CD4-positive, alpha-beta memory T cell (primary cell): Measurements from ENCODE around the gene LIPE. TPM values are rescaled to one million over a fixed set of nuclear protein-coding genes. Genes with fewer than 3 reads are reported as not detected.

Source experiments
- CTCF ChIA-PET: fragments of 350-600 bp; sonication (Branson Sonifier 250); formaldehyde crosslinking; loops from one replicate; lab custom pipeline; 2021; ENCODE audit warnings: inconsistent platforms; ENCODE audit not compliant: partially characterized antibody; lab: Charles Lee
- POLR2A ChIA-PET: fragments of 350-600 bp; sonication (Branson Sonifier 250); formaldehyde crosslinking; loops from one replicate; lab custom pipeline; 2021; ENCODE audit not compliant: partially characterized antibody; lab: Charles Lee
- DNase-seq, 5 donors: peaks; one replicate each; pipeline versions ENCODE4 v3.0.0 to v3.0.0-alpha.2; 2020 to 2022; ENCODE audit warnings: mixed read lengths in 1 of 5
- H3K27ac ChIP-seq: one replicate; pipeline ENCODE4 v1.7.0; 2013; ENCODE audit warnings: low read depth, low read length
- H3K27me3 ChIP-seq: 2 replicates; pipeline ENCODE4 v1.7.0; 2013; ENCODE audit warnings: mild to moderate bottlenecking, low read length, moderate library complexity; ENCODE audit not compliant: insufficient read depth
- H3K36me3 ChIP-seq: 2 replicates; pipeline ENCODE4 v1.7.0; 2013; ENCODE audit warnings: mild to moderate bottlenecking, low read length, moderate library complexity; ENCODE audit not compliant: insufficient read depth
- H3K4me1 ChIP-seq: 2 replicates; pipeline ENCODE4 v1.7.0; 2013; ENCODE audit warnings: mild to moderate bottlenecking, low read length, moderate library complexity; ENCODE audit not compliant: insufficient read depth
- H3K4me3 ChIP-seq, 2 donors: one replicate each; pipeline ENCODE4 v1.7.0; 2013; ENCODE audit warnings: low read length in 2 of 2, mild to moderate bottlenecking in 1 of 2
- H3K9me3 ChIP-seq, 2 donors: one replicate each; pipeline ENCODE4 v1.7.0; 2013; ENCODE audit warnings: low read length in 2 of 2, control low read depth in 1 of 2; ENCODE audit not compliant: control insufficient read depth in 1 of 2
- H3K27ac Mint-ChIP-seq, 7 donors: one replicate each; pipeline ENCODE4 v1.8.0; 2020 to 2021; ENCODE audit warnings: mixed read lengths in 7 of 7, mild to moderate bottlenecking in 6 of 7, inconsistent platforms in 3 of 7, moderate library complexity in 3 of 7
- H3K27me3 Mint-ChIP-seq, 2 donors: one replicate each; pipeline ENCODE4 v1.8.0; 2020 to 2021; ENCODE audit warnings: mixed read lengths in 2 of 2
- H3K36me3 Mint-ChIP-seq, 2 donors: one replicate each; pipeline ENCODE4 v1.8.0; 2020 to 2021; ENCODE audit warnings: mixed read lengths in 2 of 2, inconsistent platforms in 1 of 2, mild to moderate bottlenecking in 1 of 2
- H3K4me1 Mint-ChIP-seq, 4 donors: one replicate each; pipeline ENCODE4 v1.8.0; 2020 to 2021; ENCODE audit warnings: mixed read lengths in 4 of 4, mild to moderate bottlenecking in 1 of 4
- H3K4me3 Mint-ChIP-seq, 8 donors: one replicate each; pipeline ENCODE4 v1.8.0; 2020 to 2021; ENCODE audit warnings: mixed read lengths in 8 of 8, mild to moderate bottlenecking in 7 of 8, moderate library complexity in 6 of 8, inconsistent platforms in 3 of 8
- H3K9me3 Mint-ChIP-seq, 8 donors: one replicate each; pipeline ENCODE4 v1.8.0; 2020 to 2021; ENCODE audit warnings: mixed read lengths in 8 of 8, mild to moderate bottlenecking in 5 of 8, inconsistent platforms in 3 of 8, moderate library complexity in 1 of 8
- intact Hi-C: fragments of 100-400 bp; cut with micrococcal nuclease; formaldehyde crosslinking; loops from one replicate; pipeline ENCODE4 v1.15.1; 2023
- polyA plus RNA-seq, 2 donors: library from polyadenylated mRNA; unstranded; fragments of 300-500 nt; fragmentation: Illumina TruSeq; gene quantifications; one replicate each; pipeline ENCODE4 v1.2.3, GENCODE V29; 2021
- total RNA-seq, 2 experiments: library from RNA; stranded (reverse); gene quantifications; one replicate each; pipeline ENCODE4 v1.2.3, GENCODE V29; 2021

LIPE gene
- total and polyA plus RNA-seq, 4 experiments from 2014 or later: 4.0 to 32.6 (median 19.9) TPM

DNA sequence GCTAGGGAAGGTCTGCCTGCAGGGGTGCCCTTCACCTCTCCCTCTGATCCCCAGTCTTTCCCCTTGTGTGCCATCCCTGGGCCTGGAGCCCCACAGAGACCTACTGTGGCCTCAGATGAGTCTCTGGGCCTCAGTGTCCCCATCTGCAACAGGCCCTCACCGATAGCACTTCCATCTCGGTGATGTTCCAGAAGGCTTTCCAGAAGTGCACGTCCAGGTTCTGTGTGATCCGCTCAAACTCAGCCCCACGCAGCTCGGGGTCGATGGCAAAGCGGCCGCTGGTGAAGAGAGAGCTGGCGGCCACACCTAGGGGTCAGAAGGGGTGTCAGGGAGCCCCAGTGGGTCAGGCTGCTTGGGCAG, 19.4 kb downstream of the LIPE start:
- H3K36me3 Mint-ChIP-seq: peaks cover 0 to 24% of the 10 kb centered on the region in 2 donors
- no peak overlapping the region for H3K4me3 Mint-ChIP-seq
- H3K27me3 Mint-ChIP-seq: no peaks in the 10 kb centered on the region
- ChIA-PET POLR2A (interaction anchor here (0.7 kb wide), 1 partner anchor 20 kb away, joined by 3 read pairs; no protein-coding TSS in a partner anchor), CTCF (interaction anchor here (0.9 to 1.6 kb wide), 3 partner anchors 11 to 33 kb away, joined by 3 to 4 read pairs (median 3); no protein-coding TSS in a partner anchor)
- H3K9me3 Mint-ChIP-seq: no peaks in the 10 kb centered on the region
- H3K4me3 ChIP-seq: no peak overlapping the region
- H3K27me3 ChIP-seq: no peaks in the 10 kb centered on the region
- H3K36me3 ChIP-seq: no peaks in the 10 kb centered on the region
- H3K27ac Mint-ChIP-seq: peak overlapping the region in 1 of 7 donors; percentile 86
- H3K9me3 ChIP-seq: no peaks in the 10 kb centered on the region
- peak in 1 of 5 donors; percentile 14 for DNase-seq
- no peak overlapping the region for H3K27ac ChIP-seq
- intact Hi-C loops: no loop called here
- H3K4me1 ChIP-seq: no peaks in the 10 kb centered on the region
- H3K4me1 Mint-ChIP-seq: peaks cover 0 to 6% (median under 1%) of the 10 kb centered on the region in 4 donors

DNA sequence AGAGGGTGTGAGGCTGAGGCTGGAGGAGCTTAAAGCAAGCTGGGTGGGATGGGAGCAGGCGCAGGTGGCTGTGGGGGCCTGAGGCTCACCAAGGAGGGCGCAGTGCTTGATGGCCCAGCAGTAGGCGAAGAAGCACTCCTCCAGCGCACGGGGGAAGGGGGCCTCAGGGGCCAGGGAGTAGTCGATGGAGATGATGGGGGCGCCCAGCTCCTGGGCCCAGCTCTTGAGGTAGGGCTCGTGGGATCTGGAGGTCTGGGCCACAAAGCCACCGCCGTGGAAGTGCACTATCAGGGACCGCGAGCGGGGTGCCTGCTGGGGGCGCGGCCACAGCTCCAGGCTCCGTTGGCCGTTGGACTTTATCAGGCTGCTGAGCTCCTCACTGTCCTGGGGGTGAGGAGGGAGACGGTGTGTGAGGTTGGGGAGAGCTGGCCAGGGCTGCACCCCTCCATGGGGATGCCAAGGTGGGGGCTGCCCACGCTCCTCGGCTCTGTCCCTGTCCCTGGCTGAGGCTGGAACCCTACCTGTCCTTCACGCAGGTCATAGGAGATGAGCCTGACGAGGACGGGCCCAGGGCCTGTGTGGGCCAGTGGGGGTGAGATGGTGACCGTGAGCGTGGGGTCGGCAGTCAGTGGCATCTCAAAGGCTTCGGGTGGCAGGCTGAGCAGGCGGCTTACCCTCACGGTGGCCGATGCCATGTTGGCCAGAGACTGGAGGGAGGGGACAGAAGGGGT, 19.9 kb downstream of the LIPE start:
- Histone ChIP-seq H3K4me3 (no peak overlapping the region), H3K27me3 (no peaks in the 10 kb centered on the region), H3K9me3 (no peaks in the 10 kb centered on the region), H3K36me3 (no peaks in the 10 kb centered on the region), H3K4me1 (peaks cover 4% of the 10 kb centered on the region), H3K27ac (no peak overlapping the region)
- ChIA-PET POLR2A (interaction anchor here (0.8 to 1.1 kb wide), 2 partner anchors 11 to 13 kb away, joined by 3 to 7 read pairs; no protein-coding TSS in a partner anchor), CTCF (interaction anchor here (0.8 to 1.6 kb wide), 4 partner anchors 26 to 33 kb away, joined by 3 to 4 read pairs (median 4); no protein-coding TSS in a partner anchor)
- H3K36me3 Mint-ChIP-seq: peaks cover 0 to 24% of the 10 kb centered on the region in 2 donors
- H3K9me3 Mint-ChIP-seq: no peaks in the 10 kb centered on the region
- intact Hi-C loops: no loop called here
- peaks cover 0 to 12% (median under 1%) of the 10 kb centered on the region in 4 donors for H3K4me1 Mint-ChIP-seq
- no peaks in the 10 kb centered on the region for H3K27me3 Mint-ChIP-seq
- DNase-seq: peak in 1 of 5 donors; percentile 21
- H3K4me3 Mint-ChIP-seq: no peak overlapping the region
- H3K27ac Mint-ChIP-seq: no peak overlapping the region

DNA sequence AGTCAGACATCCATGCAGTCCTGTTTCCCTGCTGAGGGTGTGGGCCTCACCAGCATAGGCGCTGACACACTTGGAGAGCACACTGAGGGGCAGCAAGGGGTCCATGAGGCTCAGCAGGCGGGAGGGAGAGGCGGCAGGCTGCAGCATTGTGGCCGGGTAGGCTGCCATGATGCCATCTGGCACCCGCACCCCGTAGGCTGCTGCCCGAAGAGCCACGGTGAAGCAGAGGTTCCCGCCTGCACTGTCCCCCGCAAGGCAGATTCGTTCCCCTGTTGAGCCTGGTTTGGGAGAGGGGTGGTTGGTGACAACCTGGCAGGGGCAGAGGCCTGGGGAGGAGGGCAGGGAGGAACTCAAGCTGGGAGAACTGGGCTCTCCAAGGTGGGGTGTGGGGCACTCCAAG, 21.1 kb downstream of the LIPE start:
- Histone ChIP-seq H3K9me3 (no peaks in the 10 kb centered on the region), H3K4me3 (no peak overlapping the region), H3K4me1 (peaks cover 10% of the 10 kb centered on the region), H3K27ac (no peak overlapping the region), H3K27me3 (no peaks in the 10 kb centered on the region), H3K36me3 (no peaks in the 10 kb centered on the region)
- POLR2A ChIA-PET: interaction anchor here (1.1 kb wide), 1 partner anchor 10 kb away, joined by 7 read pairs; no protein-coding TSS in a partner anchor
- peaks cover 0 to 25% of the 10 kb centered on the region in 2 donors for H3K36me3 Mint-ChIP-seq
- intact Hi-C loops: no loop called here
- CTCF ChIA-PET: no interaction called here
- no peaks in the 10 kb centered on the region for H3K27me3 Mint-ChIP-seq
- peak overlapping the region in 2 of 7 donors; percentile 29 to 70 for H3K27ac Mint-ChIP-seq
- H3K4me3 Mint-ChIP-seq: no peak overlapping the region
- H3K4me1 Mint-ChIP-seq: peaks cover 5 to 14% (median 8%) of the 10 kb centered on the region in 4 donors
- DNase-seq: no peak
- H3K9me3 Mint-ChIP-seq: no peaks in the 10 kb centered on the region

DNA sequence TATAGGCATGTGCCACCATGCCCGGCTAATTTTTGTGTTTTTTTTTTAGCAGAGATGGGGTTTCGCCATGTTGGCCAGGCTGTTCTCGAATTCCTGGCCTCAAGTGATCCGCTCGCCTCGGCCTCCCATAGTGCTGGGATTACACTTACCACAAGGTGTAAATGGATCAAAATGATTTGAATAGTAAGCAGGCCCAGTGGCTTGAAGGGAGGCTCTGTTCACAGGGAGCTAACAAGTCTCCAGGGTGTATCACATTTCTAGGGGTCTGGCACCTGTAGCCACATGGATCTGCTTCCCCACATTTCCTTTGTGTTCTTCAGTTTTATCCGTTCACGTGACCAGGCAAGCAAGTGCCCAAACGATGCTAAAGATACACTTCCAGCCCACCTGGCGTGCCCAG, 23.6 kb downstream of the LIPE start:
- H3K27me3 Mint-ChIP-seq: no peaks in the 10 kb centered on the region
- Histone ChIP-seq H3K9me3 (no peaks in the 10 kb centered on the region), H3K4me1 (peaks cover 19% of the 10 kb centered on the region), H3K4me3 (no peak overlapping the region), H3K27me3 (no peaks in the 10 kb centered on the region), H3K27ac (no peak overlapping the region), H3K36me3 (no peaks in the 10 kb centered on the region)
- peak overlapping the region in 1 of 8 donors; percentile 43 for H3K4me3 Mint-ChIP-seq
- no peak for DNase-seq
- H3K27ac Mint-ChIP-seq: peak overlapping the region in 3 of 7 donors; percentile 12 to 41 (median 36)
- no peaks in the 10 kb centered on the region for H3K9me3 Mint-ChIP-seq
- H3K36me3 Mint-ChIP-seq: peaks cover 0 to 13% of the 10 kb centered on the region in 2 donors
- H3K4me1 Mint-ChIP-seq: peaks cover 15 to 39% (median 25%) of the 10 kb centered on the region in 4 donors
- ChIA-PET CTCF (interaction anchor here (0.7 to 1.1 kb wide), 3 partner anchors 17 to 271 kb away, joined by 3 to 5 read pairs (median 3); partner anchors contain the start of gene POU2F2), POLR2A (interaction anchor here (0.9 kb wide), 1 partner anchor 14 kb away, joined by 3 read pairs; no protein-coding TSS in a partner anchor)
- intact Hi-C loops: no loop called here

DNA sequence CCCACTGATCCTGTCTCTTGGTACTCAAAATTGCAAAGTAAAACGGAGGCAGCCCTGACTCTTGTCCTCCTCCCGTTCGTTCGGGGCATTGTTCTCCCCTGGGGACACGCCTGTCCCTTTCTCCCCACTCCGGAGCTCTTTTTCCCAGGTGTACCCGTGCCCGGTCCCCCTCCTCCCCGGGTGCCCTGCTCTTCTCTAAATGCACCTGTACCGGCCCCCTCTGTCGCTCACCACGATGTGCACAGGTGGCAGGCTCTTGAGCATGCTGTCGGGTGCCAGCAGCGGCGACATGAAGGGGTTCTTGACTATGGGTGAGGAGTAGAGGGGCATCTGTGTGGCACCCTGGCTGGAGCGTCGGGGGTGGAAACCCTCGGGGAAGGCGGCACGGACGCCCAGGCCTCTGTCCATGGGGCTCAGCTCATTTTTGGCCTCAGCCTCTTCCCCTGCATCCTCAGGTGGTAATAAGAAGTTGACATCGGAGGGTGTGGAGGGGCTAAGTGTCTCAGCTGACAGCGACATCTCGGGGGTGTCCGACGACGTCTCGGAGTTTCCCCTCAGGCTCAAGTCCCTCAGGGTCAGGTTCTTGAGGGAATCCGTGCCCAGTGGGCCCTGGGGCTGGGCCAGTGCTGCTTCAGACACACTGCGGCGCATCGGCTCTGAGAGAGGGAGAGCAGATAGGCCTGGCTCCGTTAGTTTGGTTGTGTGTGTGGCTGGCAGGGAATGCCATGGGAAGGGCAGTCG, 24.6 kb downstream of the LIPE start:
- Mint-ChIP-seq H3K36me3 (peaks cover 0 to 7% of the 10 kb centered on the region in 2 donors), H3K9me3 (no peaks in the 10 kb centered on the region), H3K27me3 (no peaks in the 10 kb centered on the region), H3K4me1 (peaks cover 20 to 45% (median 31%) of the 10 kb centered on the region in 4 donors), H3K4me3 (peak overlapping the region in 7 of 8 donors; percentile 82 to 91 (median 85)), H3K27ac (peak overlapping the region; percentile 39 to 88 (median 74))
- no peaks in the 10 kb centered on the region for H3K27me3 ChIP-seq
- H3K4me1 ChIP-seq: peaks cover 24% of the 10 kb centered on the region
- intact Hi-C loops: no loop called here
- H3K27ac ChIP-seq: no peak overlapping the region
- CTCF ChIA-PET: interaction anchor here (0.6 to 2.7 kb wide), 5 partner anchors 13 to 439 kb away, joined by 3 to 13 read pairs (median 4); no protein-coding TSS in a partner anchor
- no peak for DNase-seq
- H3K4me3 ChIP-seq: peak overlapping the region; percentile 23 to 52
- POLR2A ChIA-PET: interaction anchor here (0.9 to 3.4 kb wide), 3 partner anchors 17 to 48 kb away, joined by 3 to 13 read pairs (median 7); no protein-coding TSS in a partner anchor
- no peaks in the 10 kb centered on the region for H3K36me3 ChIP-seq
- H3K9me3 ChIP-seq: no peaks in the 10 kb centered on the region

DNA sequence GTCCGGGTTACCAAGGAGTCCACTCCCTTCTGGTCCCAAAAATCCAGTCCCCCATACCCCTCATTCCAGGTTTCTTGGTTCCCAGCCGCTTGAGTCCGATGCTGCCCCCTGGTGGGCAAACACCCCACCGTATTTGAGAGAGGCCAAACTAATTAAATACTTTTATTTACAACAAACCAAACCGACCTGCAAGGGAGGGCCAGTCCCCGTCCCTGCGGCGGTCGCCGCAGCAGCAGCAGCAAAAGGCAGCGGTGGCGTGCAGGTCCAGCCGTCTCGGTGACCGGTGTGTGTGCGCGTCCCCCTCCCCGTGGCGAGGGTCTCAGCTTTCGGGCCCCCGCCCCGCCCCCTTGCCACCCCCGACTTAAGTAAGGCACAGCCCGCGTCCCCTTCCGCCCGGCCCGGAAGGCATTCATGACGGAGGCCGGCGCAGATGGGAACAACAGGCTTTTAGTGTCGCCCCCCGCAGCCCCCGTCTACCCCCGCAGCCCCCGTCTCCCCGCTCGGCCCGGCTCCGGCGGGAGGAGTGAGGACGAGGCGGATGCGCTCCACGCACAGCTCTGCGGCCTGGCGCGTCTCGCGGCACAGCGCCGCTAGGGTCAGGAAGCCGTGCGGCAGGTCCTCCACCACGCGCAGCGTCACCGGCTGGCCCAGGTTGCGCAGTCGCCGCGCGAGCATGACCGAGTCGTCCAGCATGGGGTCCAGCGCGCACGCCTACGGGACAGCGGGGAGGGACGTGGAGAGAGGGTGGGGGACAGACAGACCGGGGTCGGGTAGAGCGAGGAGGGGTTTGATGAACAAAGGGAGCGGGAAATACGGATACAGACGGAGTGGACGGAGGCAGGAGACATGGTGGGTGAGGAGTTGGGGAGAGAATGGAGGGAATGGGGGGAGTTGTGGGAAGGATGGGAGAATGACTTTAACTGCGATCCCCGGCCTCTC, 25.6 kb downstream of the LIPE start:
- Histone ChIP-seq H3K4me3 (peak overlapping the region; percentile 23 to 52), H3K27ac (peak overlapping the region; percentile 29), H3K36me3 (no peaks in the 10 kb centered on the region), H3K4me1 (peaks cover 30% of the 10 kb centered on the region), H3K9me3 (no peaks in the 10 kb centered on the region), H3K27me3 (no peaks in the 10 kb centered on the region)
- CTCF ChIA-PET: interaction anchor here (0.6 to 2.7 kb wide), 17 partner anchors 10 to 438 kb away, joined by 3 to 13 read pairs (median 4); partner anchors contain the start of genes CEACAM1 and POU2F2
- Mint-ChIP-seq H3K4me1 (peaks cover 26 to 53% (median 39%) of the 10 kb centered on the region in 4 donors), H3K27ac (peak overlapping the region; percentile 64 to 88 (median 78)), H3K27me3 (no peaks in the 10 kb centered on the region), H3K4me3 (peak overlapping the region; percentile 82 to 91 (median 84)), H3K36me3 (peaks cover 0 to 7% of the 10 kb centered on the region in 2 donors), H3K9me3 (peaks cover 0 to 2% (median 0%) of the 10 kb centered on the region in 8 donors)
- intact Hi-C loops: loop anchor here (1.0 to 2.0 kb wide), 4 partner anchors 22 to 293 kb away; no protein-coding TSS in a partner anchor
- peak; percentile 63 to 79 (median 68) for DNase-seq
- POLR2A ChIA-PET: interaction anchor here (0.9 to 3.4 kb wide), 3 partner anchors 18 to 49 kb away, joined by 3 to 13 read pairs (median 7); no protein-coding TSS in a partner anchor
